Esophagus muscularis mucosa (tissue), 4 donors: Measurements from ENCODE around the gene AATK. TPM values are rescaled to one million over a fixed set of nuclear protein-coding genes. Genes with fewer than 3 reads are reported as not detected.
A peak's percentile ranks its signal among the peaks of the same experiment; 100 is the strongest.

Experiments
- DNase-seq: peaks from one replicate; pipeline ENCODE4 v3.0.0-alpha.2; 2017; ENCODE audit errors: extremely low spot score
- H3K27ac ChIP-seq, 4 donors: fragments of 200-600 bp; sonication (generic); replicated peaks in 1 of 4; 1 replicate in 3 of 4; 2 replicates in 1 of 4; pipeline ENCODE4 v1.5.1; 2016 to 2019; ENCODE audit warnings: mild to moderate bottlenecking in 1 of 4
- H3K27me3 ChIP-seq, 4 donors: fragments of 200-600 bp; sonication (generic); one replicate each; pipeline versions ENCODE4 v1.5.1 to v1.6.0; 2016 to 2019
- H3K36me3 ChIP-seq, 4 donors: fragments of 200-600 bp; sonication (generic); one replicate each; pipeline ENCODE4 v1.5.1; 2016 to 2019
- H3K4me1 ChIP-seq, 4 donors: fragments of 200-600 bp; sonication (generic); one replicate each; pipeline ENCODE4 v1.5.1; 2016 to 2019
- H3K4me3 ChIP-seq, 4 donors: fragments of 200-600 bp; sonication (generic); 1 replicate in 2 of 4; 2 replicates in 2 of 4; pipeline ENCODE4 v1.5.1; 2016 to 2019; ENCODE audit warnings: mild to moderate bottlenecking in 4 of 4, moderate library complexity in 1 of 4
- H3K9me3 ChIP-seq, 4 donors: fragments of 200-600 bp; sonication (generic); 1 replicate in 3 of 4; 2 replicates in 1 of 4; pipeline ENCODE4 v1.5.1; 2016 to 2019
- EP300 ChIP-seq: sonication (generic); formaldehyde crosslinking; IDR thresholded peaks from one replicate; pipeline ENCODE4 v1.6.1; 2017; ENCODE audit warnings: antibody characterized with exemption
- POLR2A ChIP-seq: fragments of 450-650 bp; IDR thresholded peaks from one replicate; pipeline ENCODE4 v1.6.1; 2017; ENCODE audit warnings: antibody characterized with exemption, moderate library complexity, mild to moderate bottlenecking, low read depth
- POLR2AphosphoS5 ChIP-seq, 2 donors: sonication (generic); formaldehyde crosslinking; IDR thresholded peaks; one replicate each; pipeline ENCODE4 v1.6.1; 2017; ENCODE audit warnings: antibody characterized with exemption in 2 of 2
- WGBS: methylation state at CpG from one replicate; pipeline ENCODE4 v1.1.5; 2018; 5-methylcytosine and 5-hydroxymethylcytosine counted together
- intact Hi-C: fragments of 100-400 bp; cut with DNase I; formaldehyde crosslinking; loops from one replicate; pipeline ENCODE4 v1.15.1; 2023
- total RNA-seq, 4 donors: library from RNA; depleted of rRNA; stranded (reverse); fragments of >200 nt; gene quantifications; one replicate each; pipeline versions ENCODE4 v1.1.0 to v1.2.1, GENCODE V29; 2016
- TF ChIP-seq, protein P1 (sequence below), 3 experiments: fragments of 200-600 bp in 2 of 3; fragments of 450-650 bp in 1 of 3; sonication (generic) in 2 of 3; IDR thresholded peaks; one replicate each; pipeline ENCODE4 v1.5.1; 2017 to 2019; ENCODE audit warnings: antibody characterized with exemption in 3 of 3, mild to moderate bottlenecking in 2 of 3, moderate library complexity in 1 of 3

Gene AATK
- total RNA-seq, 4 donors from 2014 or later, result 13.7 to 24.6 (median 16.0) TPM

DNA sequence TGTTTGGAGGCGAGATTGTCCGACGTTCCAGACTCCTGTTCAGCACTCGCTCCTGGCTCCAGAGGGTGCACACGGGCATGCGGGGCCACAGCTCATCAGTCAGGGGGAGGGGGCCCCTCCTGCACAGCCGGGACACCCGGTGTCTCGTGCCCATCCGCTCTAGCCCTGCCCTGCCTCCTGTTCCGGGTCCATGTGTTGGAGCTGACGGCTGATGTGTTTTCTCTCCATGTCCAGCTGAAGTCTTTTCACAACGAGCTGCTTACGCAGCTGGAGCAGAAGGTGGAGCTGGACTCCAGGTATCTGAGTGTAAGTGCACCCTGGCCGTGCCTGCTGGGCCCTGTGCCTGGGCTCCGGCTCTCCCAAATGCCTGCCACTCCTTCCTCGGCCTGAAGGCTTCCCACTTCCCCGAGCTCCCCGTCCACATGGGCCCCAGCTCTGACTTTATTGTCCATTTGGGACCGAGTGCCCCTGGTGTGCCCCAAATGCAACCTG lies 80.6 kb downstream of the AATK start:
- H3K4me1 ChIP-seq, result peaks cover 34 to 54% (median 52%) of the 10 kb centered on the region in 4 donors
- WGBS, result 76% methylated on average over 13 of the region's 20 CpGs
- peaks cover 17 to 59% (median 47%) of the 10 kb centered on the region in 4 donors for H3K36me3 ChIP-seq
- peak overlapping the region in 3 of 4 donors; percentile 20 to 59 (median 52) for H3K27ac ChIP-seq
- TF ChIP-seq POLR2AphosphoS5 (IDR thresholded peaks at IDR 0.05), result no peak
- no peak for TF ChIP-seq EP300
- TF ChIP-seq, protein P1, sequence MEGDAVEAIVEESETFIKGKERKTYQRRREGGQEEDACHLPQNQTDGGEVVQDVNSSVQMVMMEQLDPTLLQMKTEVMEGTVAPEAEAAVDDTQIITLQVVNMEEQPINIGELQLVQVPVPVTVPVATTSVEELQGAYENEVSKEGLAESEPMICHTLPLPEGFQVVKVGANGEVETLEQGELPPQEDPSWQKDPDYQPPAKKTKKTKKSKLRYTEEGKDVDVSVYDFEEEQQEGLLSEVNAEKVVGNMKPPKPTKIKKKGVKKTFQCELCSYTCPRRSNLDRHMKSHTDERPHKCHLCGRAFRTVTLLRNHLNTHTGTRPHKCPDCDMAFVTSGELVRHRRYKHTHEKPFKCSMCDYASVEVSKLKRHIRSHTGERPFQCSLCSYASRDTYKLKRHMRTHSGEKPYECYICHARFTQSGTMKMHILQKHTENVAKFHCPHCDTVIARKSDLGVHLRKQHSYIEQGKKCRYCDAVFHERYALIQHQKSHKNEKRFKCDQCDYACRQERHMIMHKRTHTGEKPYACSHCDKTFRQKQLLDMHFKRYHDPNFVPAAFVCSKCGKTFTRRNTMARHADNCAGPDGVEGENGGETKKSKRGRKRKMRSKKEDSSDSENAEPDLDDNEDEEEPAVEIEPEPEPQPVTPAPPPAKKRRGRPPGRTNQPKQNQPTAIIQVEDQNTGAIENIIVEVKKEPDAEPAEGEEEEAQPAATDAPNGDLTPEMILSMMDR (IDR thresholded peaks at IDR 0.05), result no peak
- no peak for TF ChIP-seq POLR2A
- no peaks in the 10 kb centered on the region for H3K9me3 ChIP-seq
- intact Hi-C loops, result no loop called here
- H3K27me3 ChIP-seq, result no peaks in the 10 kb centered on the region
- H3K4me3 ChIP-seq, result no peak overlapping the region
- DNase-seq, result no peak

DNA sequence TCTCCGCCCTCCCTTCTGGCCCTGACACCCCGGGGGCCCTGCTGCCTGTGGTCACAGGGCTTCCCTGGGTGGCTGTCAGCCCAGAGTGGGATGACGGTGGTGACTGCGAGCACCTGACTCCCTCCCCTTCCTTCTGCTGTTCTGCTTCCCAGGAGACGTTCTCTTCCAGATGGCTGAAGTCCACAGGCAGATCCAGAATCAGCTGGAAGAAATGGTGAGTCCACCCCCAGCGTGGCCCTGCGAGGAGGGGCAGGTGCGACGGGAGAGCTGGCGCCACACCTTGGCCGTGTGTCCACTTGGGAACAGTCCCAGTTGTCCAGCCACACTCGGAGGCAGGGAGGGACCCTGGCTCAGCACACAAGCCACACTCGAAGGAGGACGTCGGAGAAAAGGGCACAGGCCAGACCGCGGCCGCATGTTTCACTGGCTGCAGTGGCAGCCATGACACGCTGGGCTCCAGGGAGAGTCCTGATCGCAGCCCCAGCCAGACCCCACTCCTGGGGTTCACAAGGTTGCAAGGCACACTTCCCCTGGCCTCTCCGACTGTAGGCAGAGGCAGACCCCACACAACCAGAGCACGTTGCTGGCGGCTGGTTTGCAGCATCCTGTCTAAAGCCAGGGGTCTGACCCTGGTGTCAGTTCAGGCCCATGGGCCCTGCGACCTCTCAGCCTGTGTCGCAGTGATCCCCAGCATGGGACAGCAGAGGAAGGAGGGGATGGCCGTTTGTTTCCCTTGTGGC lies 81.2 kb downstream of the AATK start:
- peak; percentile 21 to 77 for TF ChIP-seq POLR2AphosphoS5 (IDR thresholded peaks at IDR 0.05)
- no peak for TF ChIP-seq EP300
- no peak for TF ChIP-seq POLR2A
- DNase-seq, result no peak
- peak overlapping the region in 3 of 4 donors; percentile 34 to 59 (median 52) for H3K27ac ChIP-seq
- WGBS, result 54% methylated on average over 7 of the region's 26 CpGs
- no peaks in the 10 kb centered on the region for H3K27me3 ChIP-seq
- H3K4me3 ChIP-seq, result no peak overlapping the region
- H3K9me3 ChIP-seq, result no peaks in the 10 kb centered on the region
- peaks cover 17 to 59% (median 46%) of the 10 kb centered on the region in 4 donors for H3K36me3 ChIP-seq
- H3K4me1 ChIP-seq, result peaks cover 28 to 50% (median 47%) of the 10 kb centered on the region in 4 donors
- intact Hi-C loops, result no loop called here

DNA sequence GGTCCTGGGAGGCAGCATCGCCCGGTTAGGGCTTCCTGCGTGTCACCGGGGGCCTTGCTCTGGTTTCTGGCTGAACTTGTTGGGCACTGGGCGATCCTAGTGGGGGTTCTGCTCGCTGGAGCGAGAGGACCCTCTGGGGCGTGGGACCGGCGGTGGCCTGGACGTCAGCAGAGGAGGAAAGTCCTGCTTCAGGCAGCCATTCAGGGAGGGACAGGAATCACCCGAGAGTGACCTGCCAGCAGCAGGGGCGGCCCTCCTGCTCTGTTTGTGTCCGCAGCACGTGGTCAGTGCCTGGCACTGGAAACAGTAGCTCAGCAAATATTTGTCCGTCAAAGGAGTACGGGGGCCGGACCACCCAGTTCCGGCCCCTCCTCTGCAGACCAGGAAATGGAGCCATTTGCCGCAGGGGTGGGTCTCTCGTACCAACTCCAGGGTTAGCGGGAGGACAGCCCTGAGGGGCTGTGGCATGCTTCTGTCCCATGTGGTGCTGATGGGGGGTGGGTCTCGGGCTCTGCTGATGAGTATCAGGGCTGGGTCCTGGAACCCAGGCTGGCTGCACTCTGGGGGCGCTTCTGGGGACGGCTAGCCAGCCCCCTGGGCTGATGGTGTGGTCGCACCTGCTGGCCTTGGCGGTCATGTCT lies 82.8 kb downstream of the AATK start:
- WGBS, result 90% methylated on average over 6 of the region's 27 CpGs
- H3K4me1 ChIP-seq, result peaks cover 28 to 50% (median 45%) of the 10 kb centered on the region in 4 donors
- TF ChIP-seq, protein P1 (IDR thresholded peaks at IDR 0.05), result no peak
- TF ChIP-seq EP300, result no peak
- TF ChIP-seq POLR2A, result no peak
- peak in 1 of 2 donors; percentile 44 for TF ChIP-seq POLR2AphosphoS5 (IDR thresholded peaks at IDR 0.05)
- H3K4me3 ChIP-seq, result no peak overlapping the region
- no peak for DNase-seq
- no peaks in the 10 kb centered on the region for H3K27me3 ChIP-seq
- no peaks in the 10 kb centered on the region for H3K9me3 ChIP-seq
- H3K27ac ChIP-seq, result peak overlapping the region in 2 of 4 donors; percentile 52 to 59
- peaks cover 17 to 51% (median 37%) of the 10 kb centered on the region in 4 donors for H3K36me3 ChIP-seq
- intact Hi-C loops, result no loop called here

DNA sequence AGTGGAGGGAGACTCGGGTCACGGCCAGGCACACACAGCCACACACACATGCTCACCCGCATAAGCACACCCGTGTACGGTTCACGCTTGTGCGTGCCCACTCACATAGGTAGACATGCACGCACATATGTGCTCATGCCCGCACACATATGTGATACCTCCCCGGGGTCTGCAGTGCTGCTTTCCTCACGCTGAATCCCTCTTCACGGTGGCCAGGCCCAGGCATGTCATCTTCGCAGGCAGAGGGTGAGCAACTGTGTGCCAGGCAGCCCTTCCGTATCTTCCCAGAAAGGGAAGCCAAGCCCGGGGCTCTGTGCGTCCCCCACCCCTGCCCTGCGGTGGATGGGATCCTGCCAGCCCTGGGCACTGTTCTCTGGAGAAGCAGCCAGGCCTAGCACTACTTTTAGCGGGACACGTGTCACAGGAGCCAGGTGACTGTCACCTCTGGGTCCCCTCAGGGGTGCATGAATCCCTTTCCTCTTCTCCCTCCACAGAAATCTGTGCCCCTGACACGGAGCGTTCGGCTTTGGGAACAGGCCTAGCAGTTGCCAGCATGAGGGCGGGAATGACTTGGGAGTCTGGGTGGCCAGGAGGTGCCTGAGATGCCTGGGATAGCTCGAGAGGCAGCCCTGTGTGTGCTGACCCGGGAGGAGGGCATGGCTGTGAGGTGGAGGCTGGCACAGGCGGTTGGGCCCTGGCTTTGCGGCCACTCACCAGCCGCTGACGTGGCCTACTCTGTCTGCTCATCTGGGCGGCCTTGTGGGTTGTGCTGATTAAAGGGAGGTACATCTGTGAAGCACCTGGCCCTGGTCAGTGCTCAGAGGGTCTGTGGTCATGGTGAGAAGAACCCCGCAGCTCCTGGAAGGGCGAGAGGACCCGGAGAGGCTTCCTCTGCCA lies 83.6 kb downstream of the AATK start:
- TF ChIP-seq, protein P1 (IDR thresholded peaks at IDR 0.05), result no peak
- TF ChIP-seq POLR2A, result no peak
- intact Hi-C loops, result no loop called here
- 92% methylated on average over 24 of the region's 33 CpGs for WGBS

More for the DNA sequence above, 83.6 kb downstream of the AATK start:
- no peaks in the 10 kb centered on the region for H3K27me3 ChIP-seq
- no peaks in the 10 kb centered on the region for H3K9me3 ChIP-seq
- H3K4me3 ChIP-seq, result no peak overlapping the region
- DNase-seq, result no peak
- peaks cover 17 to 43% (median 29%) of the 10 kb centered on the region in 4 donors for H3K36me3 ChIP-seq
- peaks cover 28 to 50% (median 45%) of the 10 kb centered on the region in 4 donors for H3K4me1 ChIP-seq
- H3K27ac ChIP-seq, result peak overlapping the region in 2 of 4 donors; percentile 52 to 59
